K562 (cell line): Measurements from ENCODE around the gene DNAJB1.

Experiments
- CTCF ChIP-seq, 3 experiments: IDR thresholded peaks in 2 of 3; conservative IDR thresholded peaks in 1 of 3; 2 replicates each; pipeline ENCODE4 v1.5.1; 2011 to 2012; ENCODE audit warnings: low read length in 3 of 3, mild to moderate bottlenecking in 3 of 3, control low read depth in 2 of 3, improper control_type of control experiment in 1 of 3, inconsistent platforms in 1 of 3, low read depth in 1 of 3, mixed read lengths in 1 of 3, moderate library complexity in 1 of 3; ENCODE audit not compliant: insufficient read depth in 2 of 3
- MYC ChIP-seq, 2 experiments: fragments of 250-450 bp in 1 of 2; sonication (Bioruptor Pico) in 1 of 2; IDR thresholded peaks; 2 replicates each; pipeline versions ENCODE4 v1.5.1 to v1.6.1; 2012 to 2021; ENCODE audit warnings: low read depth in 2 of 2, borderline replicate concordance in 1 of 2, improper control_type of control experiment in 1 of 2, low read length in 1 of 2, mild to moderate bottlenecking in 1 of 2, moderate library complexity in 1 of 2
- NCOR1 ChIP-seq: fragments of 450-650 bp; IDR thresholded peaks from 2 replicates; pipeline ENCODE4 v1.6.1; 2016; ENCODE audit warnings: mild to moderate bottlenecking, moderate library complexity
- POLR2AphosphoS5 ChIP-seq: IDR thresholded peaks from 2 replicates; pipeline ENCODE4 v1.6.1; 2011; ENCODE audit warnings: mild to moderate bottlenecking, low read depth, low read length, moderate library complexity; ENCODE audit not compliant: control insufficient read depth, insufficient read depth
- RAD21 ChIP-seq, 2 experiments: fragments of 250-450 bp in 1 of 2; fragments of 450-650 bp in 1 of 2; sonication (Bioruptor Pico) in 1 of 2; formaldehyde crosslinking in 1 of 2; IDR thresholded peaks in 1 of 2; conservative IDR thresholded peaks in 1 of 2; 2 replicates each; pipeline versions ENCODE4 v1.4.0 to v1.8.0; 2020 to 2022; ENCODE audit warnings: mild to moderate bottlenecking in 2 of 2, moderate library complexity in 1 of 2
- SIN3A ChIP-seq, 2 experiments: fragments of 150-350 bp in 1 of 2; IDR thresholded peaks; 2 replicates each; pipeline ENCODE4 v1.6.1; 2011 to 2016; ENCODE audit warnings: borderline replicate concordance in 2 of 2, low read depth in 2 of 2, low read length in 2 of 2, mild to moderate bottlenecking in 2 of 2, moderate library complexity in 2 of 2; ENCODE audit not compliant: control insufficient read depth in 1 of 2
- TGIF2 ChIP-seq: sonication (generic); formaldehyde crosslinking; IDR thresholded peaks from 2 replicates; pipeline ENCODE4 v1.8.1; 2022; ENCODE audit warnings: mild to moderate bottlenecking, missing genetic modification reagents, moderate library complexity
- YY1 ChIP-seq, 3 experiments: IDR thresholded peaks; 2 replicates each; pipeline ENCODE4 v1.6.1; 2011; ENCODE audit warnings: low read length in 2 of 3, mild to moderate bottlenecking in 2 of 3, moderate library complexity in 2 of 3, borderline replicate concordance in 1 of 3, control low read depth in 1 of 3, low read depth in 1 of 3; ENCODE audit not compliant: insufficient read depth in 3 of 3, insufficient replicate concordance in 2 of 3, control insufficient read depth in 1 of 3, insufficient read length in 1 of 3; ENCODE audit errors: extremely low read depth in 1 of 3
- ZNF778 ChIP-seq: fragments of 450-650 bp; formaldehyde crosslinking; IDR thresholded peaks from 2 replicates; pipeline ENCODE4 v1.4.0; 2020; ENCODE audit warnings: mild to moderate bottlenecking, moderate library complexity
- TF ChIP-seq, protein P1 (sequence below): fragments of 450-650 bp; formaldehyde crosslinking; IDR thresholded peaks from 2 replicates; pipeline ENCODE4 v1.4.0; 2022; ENCODE audit warnings: mild to moderate bottlenecking, moderate library complexity
- TF ChIP-seq, protein P2 (sequence below): fragments of 450-650 bp; IDR thresholded peaks from 2 replicates; pipeline ENCODE4 v1.6.1; 2018; ENCODE audit not compliant: partially characterized antibody
- TF ChIP-seq, protein P3 (sequence below): IDR thresholded peaks from 2 replicates; pipeline ENCODE4 v1.6.1; 2016; ENCODE audit warnings: missing genetic modification characterization, missing compliant biosample characterization
- TF ChIP-seq, protein P4 (sequence below): IDR thresholded peaks from 3 replicates; pipeline ENCODE4 v1.6.1; 2011; ENCODE audit warnings: borderline replicate concordance, mild to moderate bottlenecking; ENCODE audit not compliant: insufficient read length, insufficient read depth
- TF ChIP-seq, protein P5 (sequence below): fragments of 450-650 bp; IDR thresholded peaks from 2 replicates; pipeline ENCODE4 v1.6.1; 2016; ENCODE audit warnings: antibody characterized with exemption

GRCh38 chr19:14555918-14556661 lies 37.9 kb upstream of the DNAJB1 start:
- TF ChIP-seq TGIF2 (CRISPR knock-in tag): no peak
- TF ChIP-seq, protein P1, sequence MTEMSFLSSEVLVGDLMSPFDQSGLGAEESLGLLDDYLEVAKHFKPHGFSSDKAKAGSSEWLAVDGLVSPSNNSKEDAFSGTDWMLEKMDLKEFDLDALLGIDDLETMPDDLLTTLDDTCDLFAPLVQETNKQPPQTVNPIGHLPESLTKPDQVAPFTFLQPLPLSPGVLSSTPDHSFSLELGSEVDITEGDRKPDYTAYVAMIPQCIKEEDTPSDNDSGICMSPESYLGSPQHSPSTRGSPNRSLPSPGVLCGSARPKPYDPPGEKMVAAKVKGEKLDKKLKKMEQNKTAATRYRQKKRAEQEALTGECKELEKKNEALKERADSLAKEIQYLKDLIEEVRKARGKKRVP (CRISPR knock-in tag): no peak
- no peak for TF ChIP-seq POLR2AphosphoS5
- no peak for TF ChIP-seq YY1 (IDR thresholded peaks at IDR 0.05; ENCODE audit: borderline replicate concordance in 1 of 3, control insufficient read depth in 1 of 3, extremely low read depth in 1 of 3, insufficient read depth in 3 of 3, insufficient read length in 1 of 3, insufficient replicate concordance in 2 of 3, low read depth in 1 of 3, low read length in 2 of 3)
- TF ChIP-seq, protein P2, sequence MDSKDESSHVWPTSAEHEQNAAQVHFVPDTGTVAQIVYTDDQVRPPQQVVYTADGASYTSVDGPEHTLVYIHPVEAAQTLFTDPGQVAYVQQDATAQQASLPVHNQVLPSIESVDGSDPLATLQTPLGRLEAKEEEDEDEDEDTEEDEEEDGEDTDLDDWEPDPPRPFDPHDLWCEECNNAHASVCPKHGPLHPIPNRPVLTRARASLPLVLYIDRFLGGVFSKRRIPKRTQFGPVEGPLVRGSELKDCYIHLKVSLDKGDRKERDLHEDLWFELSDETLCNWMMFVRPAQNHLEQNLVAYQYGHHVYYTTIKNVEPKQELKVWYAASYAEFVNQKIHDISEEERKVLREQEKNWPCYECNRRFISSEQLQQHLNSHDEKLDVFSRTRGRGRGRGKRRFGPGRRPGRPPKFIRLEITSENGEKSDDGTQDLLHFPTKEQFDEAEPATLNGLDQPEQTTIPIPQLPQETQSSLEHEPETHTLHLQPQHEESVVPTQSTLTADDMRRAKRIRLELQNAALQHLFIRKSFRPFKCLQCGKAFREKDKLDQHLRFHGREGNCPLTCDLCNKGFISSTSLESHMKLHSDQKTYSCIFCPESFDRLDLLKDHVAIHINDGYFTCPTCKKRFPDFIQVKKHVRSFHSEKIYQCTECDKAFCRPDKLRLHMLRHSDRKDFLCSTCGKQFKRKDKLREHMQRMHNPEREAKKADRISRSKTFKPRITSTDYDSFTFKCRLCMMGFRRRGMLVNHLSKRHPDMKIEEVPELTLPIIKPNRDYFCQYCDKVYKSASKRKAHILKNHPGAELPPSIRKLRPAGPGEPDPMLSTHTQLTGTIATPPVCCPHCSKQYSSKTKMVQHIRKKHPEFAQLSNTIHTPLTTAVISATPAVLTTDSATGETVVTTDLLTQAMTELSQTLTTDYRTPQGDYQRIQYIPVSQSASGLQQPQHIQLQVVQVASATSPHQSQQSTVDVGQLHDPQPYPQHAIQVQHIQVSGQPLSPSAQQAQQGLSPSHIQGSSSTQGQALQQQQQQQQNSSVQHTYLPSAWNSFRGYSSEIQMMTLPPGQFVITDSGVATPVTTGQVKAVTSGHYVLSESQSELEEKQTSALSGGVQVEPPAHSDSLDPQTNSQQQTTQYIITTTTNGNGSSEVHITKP: no peak
- TF ChIP-seq, protein P3, sequence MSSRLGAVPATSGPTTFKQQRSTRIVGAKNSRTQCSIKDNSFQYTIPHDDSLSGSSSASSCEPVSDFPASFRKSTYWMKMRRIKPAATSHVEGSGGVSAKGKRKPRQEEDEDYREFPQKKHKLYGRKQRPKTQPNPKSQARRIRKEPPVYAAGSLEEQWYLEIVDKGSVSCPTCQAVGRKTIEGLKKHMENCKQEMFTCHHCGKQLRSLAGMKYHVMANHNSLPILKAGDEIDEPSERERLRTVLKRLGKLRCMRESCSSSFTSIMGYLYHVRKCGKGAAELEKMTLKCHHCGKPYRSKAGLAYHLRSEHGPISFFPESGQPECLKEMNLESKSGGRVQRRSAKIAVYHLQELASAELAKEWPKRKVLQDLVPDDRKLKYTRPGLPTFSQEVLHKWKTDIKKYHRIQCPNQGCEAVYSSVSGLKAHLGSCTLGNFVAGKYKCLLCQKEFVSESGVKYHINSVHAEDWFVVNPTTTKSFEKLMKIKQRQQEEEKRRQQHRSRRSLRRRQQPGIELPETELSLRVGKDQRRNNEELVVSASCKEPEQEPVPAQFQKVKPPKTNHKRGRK (tag): no peak
- no peak for TF ChIP-seq SIN3A (IDR thresholded peaks at IDR 0.05; ENCODE audit: borderline replicate concordance in 2 of 2, control insufficient read depth in 1 of 2, low read depth in 2 of 2, low read length in 2 of 2)
- TF ChIP-seq, protein P4, sequence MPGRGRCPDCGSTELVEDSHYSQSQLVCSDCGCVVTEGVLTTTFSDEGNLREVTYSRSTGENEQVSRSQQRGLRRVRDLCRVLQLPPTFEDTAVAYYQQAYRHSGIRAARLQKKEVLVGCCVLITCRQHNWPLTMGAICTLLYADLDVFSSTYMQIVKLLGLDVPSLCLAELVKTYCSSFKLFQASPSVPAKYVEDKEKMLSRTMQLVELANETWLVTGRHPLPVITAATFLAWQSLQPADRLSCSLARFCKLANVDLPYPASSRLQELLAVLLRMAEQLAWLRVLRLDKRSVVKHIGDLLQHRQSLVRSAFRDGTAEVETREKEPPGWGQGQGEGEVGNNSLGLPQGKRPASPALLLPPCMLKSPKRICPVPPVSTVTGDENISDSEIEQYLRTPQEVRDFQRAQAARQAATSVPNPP: no peak
- TF ChIP-seq, protein P5, sequence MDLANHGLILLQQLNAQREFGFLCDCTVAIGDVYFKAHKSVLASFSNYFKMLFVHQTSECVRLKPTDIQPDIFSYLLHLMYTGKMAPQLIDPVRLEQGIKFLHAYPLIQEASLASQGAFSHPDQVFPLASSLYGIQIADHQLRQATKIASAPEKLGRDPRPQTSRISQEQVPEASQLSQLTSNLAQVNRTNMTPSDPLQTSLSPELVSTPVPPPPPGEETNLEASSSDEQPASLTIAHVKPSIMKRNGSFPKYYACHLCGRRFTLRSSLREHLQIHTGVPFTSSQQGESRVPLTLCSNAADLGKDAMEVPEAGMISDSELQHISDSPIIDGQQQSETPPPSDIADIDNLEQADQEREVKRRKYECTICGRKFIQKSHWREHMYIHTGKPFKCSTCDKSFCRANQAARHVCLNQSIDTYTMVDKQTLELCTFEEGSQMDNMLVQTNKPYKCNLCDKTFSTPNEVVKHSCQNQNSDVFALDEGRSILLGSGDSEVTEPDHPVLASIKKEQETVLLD: no peak
- no peak for TF ChIP-seq MYC (IDR thresholded peaks at IDR 0.05; ENCODE audit: low read depth, low read length)
- no peak for TF ChIP-seq MYC (CRISPR knock-in tag; IDR thresholded peaks at IDR 0.05; ENCODE audit: borderline replicate concordance, low read depth)
- no peak for TF ChIP-seq ZNF778
- no peak for TF ChIP-seq CTCF (IDR thresholded peaks at IDR 0.05 in 2 of 3, conservative IDR thresholded peaks at IDR 0.05 in 1 of 3; ENCODE audit: insufficient read depth in 2 of 3, low read depth in 1 of 3, low read length in 3 of 3)
- TF ChIP-seq NCOR1: no peak
- TF ChIP-seq RAD21 (CRISPR knock-in tag; conservative IDR thresholded peaks at IDR 0.05 in 1 of 2, IDR thresholded peaks at IDR 0.05 in 1 of 2): no peak
